HEK293T (cell line): ENCODE results near the gene NKX1-2.

Source experiments
- ARNT ChIP-seq: fragments of 450-650 bp; IDR thresholded peaks from 2 replicates; pipeline ENCODE4 v1.6.1; 2017; ENCODE audit warnings: mild to moderate bottlenecking
- BHLHE40 ChIP-seq: fragments of 450-650 bp; IDR thresholded peaks from 2 replicates; pipeline ENCODE4 v1.6.1; 2016; ENCODE audit warnings: mild to moderate bottlenecking, moderate library complexity, borderline replicate concordance
- ELF4 ChIP-seq: fragments of 450-650 bp; IDR thresholded peaks from 2 replicates; pipeline ENCODE4 v1.6.1; 2017; ENCODE audit warnings: antibody characterized with exemption
- FOXK2 ChIP-seq: fragments of 450-650 bp; IDR thresholded peaks from 2 replicates; pipeline ENCODE4 v1.6.1; 2016; ENCODE audit warnings: mild to moderate bottlenecking
- FOXM1 ChIP-seq: fragments of 450-650 bp; IDR thresholded peaks from 2 replicates; pipeline ENCODE4 v1.6.1; 2017; ENCODE audit warnings: mild to moderate bottlenecking, borderline replicate concordance
- HDGF ChIP-seq: fragments of 450-650 bp; IDR thresholded peaks from 2 replicates; pipeline ENCODE4 v1.6.1; 2017; ENCODE audit warnings: antibody characterized with exemption, borderline replicate concordance
- L3MBTL2 ChIP-seq: fragments of 450-650 bp; conservative IDR thresholded peaks from 2 replicates; pipeline ENCODE4 v1.6.1; 2016; ENCODE audit warnings: mild to moderate bottlenecking
- LEF1 ChIP-seq: fragments of 450-650 bp; IDR thresholded peaks from 2 replicates; pipeline ENCODE4 v1.6.1; 2017; ENCODE audit warnings: mild to moderate bottlenecking, borderline replicate concordance
- NFRKB ChIP-seq: fragments of 450-650 bp; IDR thresholded peaks from 2 replicates; pipeline ENCODE4 v1.6.1; 2016; ENCODE audit warnings: mild to moderate bottlenecking, moderate library complexity
- SP1 ChIP-seq: fragments of 450-650 bp; IDR thresholded peaks from 2 replicates; pipeline ENCODE4 v1.6.1; 2017
- SUZ12 ChIP-seq: fragments of 450-650 bp; IDR thresholded peaks from 2 replicates; pipeline ENCODE4 v1.6.1; 2016; ENCODE audit warnings: mild to moderate bottlenecking
- ZNF384 ChIP-seq: fragments of 450-650 bp; IDR thresholded peaks from 2 replicates; pipeline ENCODE4 v1.6.1; 2016
- TF ChIP-seq, protein P1 (sequence below): fragments of 450-650 bp; IDR thresholded peaks from 2 replicates; pipeline ENCODE4 v1.6.1; 2016

DNA sequence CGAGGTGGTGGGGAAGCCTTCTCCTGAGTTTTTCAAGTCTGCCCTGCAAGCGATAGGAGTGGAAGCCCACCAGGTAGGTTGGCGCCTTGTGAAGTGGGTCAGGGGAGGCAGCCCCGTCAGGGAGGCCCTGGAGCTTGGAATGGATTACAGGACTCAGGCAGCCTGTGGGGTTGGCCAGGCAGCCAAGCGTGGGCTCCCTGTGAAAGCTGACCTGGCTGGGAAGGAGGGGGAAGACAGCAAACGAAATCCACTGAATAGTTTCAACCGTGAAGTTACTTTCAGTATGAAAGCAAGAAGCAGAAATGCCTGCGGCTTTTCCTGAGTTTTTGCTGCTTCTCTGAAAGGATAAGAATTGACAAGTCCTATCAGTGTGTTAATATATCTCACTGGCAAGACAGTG lies 48.2 kb upstream of the NKX1-2 start:
- TF ChIP-seq SP1 (no peak), SUZ12 (no peak), FOXM1 (no peak), L3MBTL2 (no peak), FOXK2 (no peak), LEF1 (no peak), BHLHE40 (no peak), ELF4 (no peak), ZNF384 (no peak), NFRKB (no peak), ARNT (no peak), HDGF (no peak)
- TF ChIP-seq, protein P1, sequence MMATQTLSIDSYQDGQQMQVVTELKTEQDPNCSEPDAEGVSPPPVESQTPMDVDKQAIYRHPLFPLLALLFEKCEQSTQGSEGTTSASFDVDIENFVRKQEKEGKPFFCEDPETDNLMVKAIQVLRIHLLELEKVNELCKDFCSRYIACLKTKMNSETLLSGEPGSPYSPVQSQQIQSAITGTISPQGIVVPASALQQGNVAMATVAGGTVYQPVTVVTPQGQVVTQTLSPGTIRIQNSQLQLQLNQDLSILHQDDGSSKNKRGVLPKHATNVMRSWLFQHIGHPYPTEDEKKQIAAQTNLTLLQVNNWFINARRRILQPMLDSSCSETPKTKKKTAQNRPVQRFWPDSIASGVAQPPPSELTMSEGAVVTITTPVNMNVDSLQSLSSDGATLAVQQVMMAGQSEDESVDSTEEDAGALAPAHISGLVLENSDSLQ = no peak
